Fibroblast of pulmonary artery (primary cell): ENCODE measurements around the gene ABHD15.
A peak's percentile ranks its signal among the peaks of the same experiment; 100 is the strongest.

ENCODE experiments used
- DNase-seq: peaks from one replicate; pipeline ENCODE4 v3.0.0-alpha.2; 2010; ENCODE audit warnings: low read depth
- H3K4me3 ChIP-seq: replicated peaks from 2 replicates; pipeline ENCODE4 v1.5.1; 2011; ENCODE audit warnings: low read depth, mild to moderate bottlenecking, control low read depth, low read length, moderate library complexity
- TF ChIP-seq, protein P1 (sequence below): IDR thresholded peaks from 2 replicates; pipeline ENCODE4 v1.5.1; 2011; ENCODE audit warnings: mild to moderate bottlenecking, control low read depth, low read length, inconsistent platforms; ENCODE audit errors: missing control alignments

The ABHD15 gene

GRCh38 chr17:29603109-29603674 lies 36.4 kb upstream of the ABHD15 start:
- no peak overlapping the region for H3K4me3 ChIP-seq
- DNase-seq: no peak
- TF ChIP-seq, protein P1, sequence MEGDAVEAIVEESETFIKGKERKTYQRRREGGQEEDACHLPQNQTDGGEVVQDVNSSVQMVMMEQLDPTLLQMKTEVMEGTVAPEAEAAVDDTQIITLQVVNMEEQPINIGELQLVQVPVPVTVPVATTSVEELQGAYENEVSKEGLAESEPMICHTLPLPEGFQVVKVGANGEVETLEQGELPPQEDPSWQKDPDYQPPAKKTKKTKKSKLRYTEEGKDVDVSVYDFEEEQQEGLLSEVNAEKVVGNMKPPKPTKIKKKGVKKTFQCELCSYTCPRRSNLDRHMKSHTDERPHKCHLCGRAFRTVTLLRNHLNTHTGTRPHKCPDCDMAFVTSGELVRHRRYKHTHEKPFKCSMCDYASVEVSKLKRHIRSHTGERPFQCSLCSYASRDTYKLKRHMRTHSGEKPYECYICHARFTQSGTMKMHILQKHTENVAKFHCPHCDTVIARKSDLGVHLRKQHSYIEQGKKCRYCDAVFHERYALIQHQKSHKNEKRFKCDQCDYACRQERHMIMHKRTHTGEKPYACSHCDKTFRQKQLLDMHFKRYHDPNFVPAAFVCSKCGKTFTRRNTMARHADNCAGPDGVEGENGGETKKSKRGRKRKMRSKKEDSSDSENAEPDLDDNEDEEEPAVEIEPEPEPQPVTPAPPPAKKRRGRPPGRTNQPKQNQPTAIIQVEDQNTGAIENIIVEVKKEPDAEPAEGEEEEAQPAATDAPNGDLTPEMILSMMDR: no peak

GRCh38 chr17:29597361-29598172 lies 30.7 kb upstream of the ABHD15 start:
- TF ChIP-seq, protein P1: no peak
- DNase-seq: no peak
- H3K4me3 ChIP-seq: no peak overlapping the region

- TF ChIP-seq, protein P1: no peak
Observed at GRCh38 chr17:29596811-29597210, 30.0 kb upstream of the ABHD15 start.

GRCh38 chr17:29595943-29596774 lies 29.3 kb upstream of the ABHD15 start:
- no peak for DNase-seq
- TF ChIP-seq, protein P1: no peak
- no peak overlapping the region for H3K4me3 ChIP-seq

More at GRCh38 chr17:29596811-29597210, 30.0 kb upstream of the ABHD15 start:
- no peak for DNase-seq
- H3K4me3 ChIP-seq: no peak overlapping the region

DNA sequence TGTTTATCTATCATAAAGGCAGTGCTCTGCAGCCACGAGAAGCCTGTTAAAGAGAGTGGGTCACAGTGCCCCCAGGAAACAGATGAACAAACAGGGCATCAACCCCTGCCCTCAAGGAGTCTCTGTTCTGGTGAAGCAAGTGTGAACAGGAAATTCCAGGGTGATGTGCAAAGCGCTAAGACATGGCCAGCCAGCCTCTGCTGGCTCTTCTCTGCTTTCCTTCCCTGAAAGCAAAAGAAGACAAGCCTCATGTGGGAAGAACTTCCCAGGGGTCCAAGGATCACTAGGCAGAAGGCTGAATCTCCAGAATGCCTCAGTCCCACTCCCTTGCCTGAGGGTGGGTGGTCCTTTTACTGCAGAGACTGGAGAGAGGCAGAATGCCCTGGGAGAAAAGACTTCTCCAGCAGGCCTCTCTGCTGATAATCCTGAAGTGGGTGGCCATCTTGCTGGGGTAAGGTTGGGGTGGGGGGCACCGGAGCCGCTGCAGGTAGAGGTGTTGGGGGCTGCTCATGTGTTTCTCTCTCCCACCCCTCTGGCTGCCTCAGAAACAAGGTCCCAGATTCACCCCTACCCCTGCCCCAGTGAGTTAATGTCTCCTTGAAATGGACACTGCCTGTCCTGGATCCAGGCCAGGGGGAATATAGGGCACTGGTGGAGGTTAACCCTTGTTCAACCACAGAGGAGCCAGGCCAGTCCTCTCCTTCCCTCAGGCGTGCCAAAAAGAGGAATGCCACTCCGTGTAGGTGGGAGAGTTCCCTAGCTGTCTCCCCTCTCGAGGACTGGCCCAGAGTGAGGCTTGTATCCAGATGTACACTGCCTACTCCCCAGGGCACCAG lies 28.5 kb upstream of the ABHD15 start:
- TF ChIP-seq, protein P1: no peak

DNA sequence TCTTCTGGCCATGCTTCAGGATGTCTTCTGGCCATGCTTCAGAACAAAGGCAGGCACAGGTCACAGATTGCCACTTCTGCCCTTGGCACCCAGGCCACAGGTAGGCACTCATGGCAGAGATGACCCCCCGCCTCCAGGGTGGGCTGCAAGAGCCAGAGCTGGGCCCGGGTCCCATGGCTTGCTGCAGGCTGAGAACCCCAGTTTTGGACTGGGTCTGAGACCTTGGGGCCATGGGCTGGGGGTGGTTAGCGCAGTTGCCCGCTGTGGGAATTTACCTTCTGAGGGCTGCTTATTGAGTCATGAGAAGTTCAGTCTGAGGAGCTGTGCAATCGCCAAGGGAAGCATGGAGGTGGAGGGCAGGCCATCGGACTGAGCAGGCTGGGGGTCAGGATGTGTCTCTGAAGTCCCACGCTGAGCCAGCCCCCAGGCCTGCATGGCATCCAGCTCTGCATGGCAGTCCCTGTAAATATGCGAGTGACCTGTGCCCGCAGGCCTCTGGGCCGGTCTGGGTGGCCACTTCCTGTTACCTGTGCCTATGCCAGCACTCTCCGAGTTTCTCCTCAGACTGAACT lies 27.8 kb upstream of the ABHD15 start:
- DNase-seq: no peak
- no peak overlapping the region for H3K4me3 ChIP-seq
- TF ChIP-seq, protein P1: no peak

More for the DNA sequence above, 28.5 kb upstream of the ABHD15 start:
- H3K4me3 ChIP-seq: no peak overlapping the region
- DNase-seq: peak; percentile 46
